ENCODE data around the gene IQCH. TPM values are rescaled to one million over a fixed set of nuclear protein-coding genes. Genes with fewer than 3 reads are reported as not detected.
"Not testable (repeated sequence)": the region's sequence is repeated elsewhere in the genome, so short reads cannot be mapped to it uniquely, and the experiment has no call there.

IQCH gene
- total and polyA plus RNA-seq, 9 of the 15 experiments (the other 6 are each of a cell fraction or from before 2014, with no cell fraction given), result 1.8 to 3.9 (median 2.7) TPM

- in situ Hi-C loops (cut with MboI), result no loop called here
- ATAC-seq (no peak), DNase-seq (ENCODE audit: extremely low read depth in 1 of 4, low spot score in 3 of 4) (no peak), FAIRE-seq (no peak)
- H3K27ac ChIP-seq (ENCODE audit: extremely low read depth, low read depth, low read length), result no peak overlapping the region
- no peak overlapping the region for H3K9ac ChIP-seq (ENCODE audit: insufficient read depth in 1 of 2, low read depth in 2 of 2, low read length in 2 of 2)
- intact Hi-C loops (cut with micrococcal nuclease), result no loop called here
- no peak overlapping the region for H2AFZ ChIP-seq (ENCODE audit: low read depth, low read length)
- H3K79me2 ChIP-seq (ENCODE audit: control insufficient read depth, insufficient read depth, low read length), result no peaks in the 10 kb centered on the region
- H3K9me3 ChIP-seq (replicated peaks; ENCODE audit: control insufficient read depth, insufficient read depth, low read depth, low read length), result no peaks in the 10 kb centered on the region
- H3K9me1 ChIP-seq (ENCODE audit: control insufficient read depth, insufficient read depth, low read length), result no peaks in the 10 kb centered on the region
- no peaks in the 10 kb centered on the region for H3K4me1 ChIP-seq (replicated peaks in 1 of 2; ENCODE audit: control insufficient read depth in 2 of 2, insufficient read depth in 2 of 2, low read length in 2 of 2)
- H3K4me2 ChIP-seq (ENCODE audit: insufficient read depth, low read length), result no peak overlapping the region
- no TSS peak for BruUV-seq (replicated peaks)
- ChIA-PET CTCF (ENCODE audit: low intra/inter-chr PET ratio) (no interaction called here), POLR2A (interaction anchor here (0.6 to 1.4 kb wide), 3 partner anchors 8 to 616 kb away, joined by 3 to 4 read pairs (median 3); no protein-coding TSS in a partner anchor)
- no peak overlapping the region for H3K4me3 ChIP-seq
- no peaks in the 10 kb centered on the region for H4K20me1 ChIP-seq (replicated peaks; ENCODE audit: control insufficient read depth, insufficient read depth, low read length)
- H3K27me3 ChIP-seq (ENCODE audit: control insufficient read depth in 2 of 2, insufficient read depth in 2 of 2, low read length in 2 of 2), result no peaks in the 10 kb centered on the region
- no peaks in the 10 kb centered on the region for H3K36me3 ChIP-seq (ENCODE audit: control insufficient read depth, insufficient read depth, low read length)
- no peak for TF ChIP-seq FOXK1 (CRISPR knock-in tag; IDR thresholded peaks at IDR 0.05; ENCODE audit: borderline replicate concordance)
- TF ChIP-seq ZKSCAN1 (IDR thresholded peaks at IDR 0.05; ENCODE audit: low read depth, low read length), result no peak
- no peak for TF ChIP-seq CREB3L1 (IDR thresholded peaks at IDR 0.05; ENCODE audit: borderline replicate concordance, low read depth)
- no peak for TF ChIP-seq DMBX1 (CRISPR knock-in tag; IDR thresholded peaks at IDR 0.05; ENCODE audit: borderline replicate concordance)
- no peak for TF ChIP-seq TRIM28 (IDR thresholded peaks at IDR 0.05)
- no peak for TF ChIP-seq RBM25 (IDR thresholded peaks at IDR 0.05; ENCODE audit: low read depth, low read length, severe bottlenecking)
- no peak for TF ChIP-seq TAF7 (tag; IDR thresholded peaks at IDR 0.05)
- TF ChIP-seq NCOA4 (IDR thresholded peaks at IDR 0.05; ENCODE audit: partially characterized antibody), result no peak
- WGBS (ENCODE audit: insufficient coverage, low coverage, missing lambda C conversion rate), result 17% methylated on average over 1 of the region's 1 CpG
Observed at GRCh38 chr15:67281714-67282113, 27.1 kb downstream of the IQCH start.

GRCh38 chr15:67285625-67286024 is 31.0 kb downstream of the IQCH start:
- H3K27ac ChIP-seq (ENCODE audit: extremely low read depth, low read depth, low read length); CTCF ChIA-PET (ENCODE audit: low intra/inter-chr PET ratio); in situ Hi-C loops (cut with MboI); H3K9ac ChIP-seq (ENCODE audit: insufficient read depth in 1 of 2, low read depth in 2 of 2, low read length in 2 of 2); H3K4me2 ChIP-seq (ENCODE audit: insufficient read depth, low read length); H2AFZ ChIP-seq (ENCODE audit: low read depth, low read length); intact Hi-C loops (cut with micrococcal nuclease); BruUV-seq (replicated peaks); H3K4me3 ChIP-seq; H4K20me1 ChIP-seq (replicated peaks; ENCODE audit: control insufficient read depth, insufficient read depth, low read length); ATAC-seq; FAIRE-seq; H3K27me3 ChIP-seq (ENCODE audit: control insufficient read depth in 2 of 2, insufficient read depth in 2 of 2, low read length in 2 of 2); H3K9me3 ChIP-seq (replicated peaks; ENCODE audit: control insufficient read depth, insufficient read depth, low read depth, low read length); H3K9me1 ChIP-seq (ENCODE audit: control insufficient read depth, insufficient read depth, low read length); H3K4me1 ChIP-seq (replicated peaks in 1 of 2; ENCODE audit: control insufficient read depth in 2 of 2, insufficient read depth in 2 of 2, low read length in 2 of 2); POLR2A ChIA-PET; DNase-seq (ENCODE audit: extremely low read depth in 1 of 4, low spot score in 3 of 4); H3K79me2 ChIP-seq (ENCODE audit: control insufficient read depth, insufficient read depth, low read length); H3K36me3 ChIP-seq (ENCODE audit: control insufficient read depth, insufficient read depth, low read length): not testable (repeated sequence)

GRCh38 chr15:67286400-67286799 is 31.8 kb downstream of the IQCH start:
- DNase-seq (ENCODE audit: extremely low read depth in 1 of 4, low spot score in 3 of 4); H3K27ac ChIP-seq (ENCODE audit: extremely low read depth, low read depth, low read length); H3K9me1 ChIP-seq (ENCODE audit: control insufficient read depth, insufficient read depth, low read length); intact Hi-C loops (cut with micrococcal nuclease); FAIRE-seq; H3K27me3 ChIP-seq (ENCODE audit: control insufficient read depth in 2 of 2, insufficient read depth in 2 of 2, low read length in 2 of 2); H3K36me3 ChIP-seq (ENCODE audit: control insufficient read depth, insufficient read depth, low read length); CTCF ChIA-PET (ENCODE audit: low intra/inter-chr PET ratio); H3K9ac ChIP-seq (ENCODE audit: insufficient read depth in 1 of 2, low read depth in 2 of 2, low read length in 2 of 2); H3K4me1 ChIP-seq (replicated peaks in 1 of 2; ENCODE audit: control insufficient read depth in 2 of 2, insufficient read depth in 2 of 2, low read length in 2 of 2); H3K4me3 ChIP-seq; H3K79me2 ChIP-seq (ENCODE audit: control insufficient read depth, insufficient read depth, low read length); H4K20me1 ChIP-seq (replicated peaks; ENCODE audit: control insufficient read depth, insufficient read depth, low read length); H3K9me3 ChIP-seq (replicated peaks; ENCODE audit: control insufficient read depth, insufficient read depth, low read depth, low read length); H2AFZ ChIP-seq (ENCODE audit: low read depth, low read length); H3K4me2 ChIP-seq (ENCODE audit: insufficient read depth, low read length); in situ Hi-C loops (cut with MboI); POLR2A ChIA-PET; BruUV-seq (replicated peaks); ATAC-seq: not testable (repeated sequence)
- WGBS (ENCODE audit: insufficient coverage, low coverage, missing lambda C conversion rate), result 23% methylated on average over 6 of the region's 6 CpGs

Data from K562 (cell line).